T-cell (primary cell): ENCODE results near the gene PDE8B. TPM values are rescaled to one million over a fixed set of nuclear protein-coding genes. Genes with fewer than 3 reads are reported as not detected.

Source experiments
- ATAC-seq, 4 experiments: fragments of 200-7000 bp in 3 of 4; fragments of 150-1000 bp in 1 of 4; cut with Tn5 transposase; replicated peaks in 1 of 4; 1 replicate in 3 of 4; 2 replicates in 1 of 4; pipeline ENCODE4 v1.10.0; 2021; ENCODE audit warnings: moderate library complexity in 3 of 4, mild to moderate bottlenecking in 2 of 4, moderate number of reproducible peaks in 1 of 4
- CTCF ChIA-PET, 2 donors: fragments of 300-600 bp; sonication (Branson Sonifier 250); formaldehyde crosslinking; loops; one replicate each; lab custom pipeline; 2022; ENCODE audit warnings: antibody characterized with exemption in 2 of 2; lab: Charles Lee
- POLR2A ChIA-PET, 2 donors: fragments of 300-600 bp; sonication (Branson Sonifier 250); formaldehyde crosslinking; loops; one replicate each; lab custom pipeline; 2022; ENCODE audit warnings: antibody characterized with exemption in 2 of 2; lab: Charles Lee
- DNase-seq, 35 experiments: peaks; one replicate each; pipeline versions ENCODE4 v3.0.0 to v3.0.0-alpha.2; 2013 to 2023
- H3K27ac ChIP-seq: one replicate; pipeline ENCODE4 v1.5.1; 2013; ENCODE audit warnings: low read length
- H3K27me3 ChIP-seq, 2 experiments: replicated peaks in 1 of 2; 1 replicate in 1 of 2; 2 replicates in 1 of 2; pipeline versions ENCODE4 v1.6.1 to v1.7.0; 2013; ENCODE audit warnings: low read length in 1 of 2, mixed read lengths in 1 of 2; ENCODE audit not compliant: control insufficient read depth in 2 of 2, insufficient read depth in 2 of 2; ENCODE audit errors: extremely low read depth in 1 of 2
- H3K36me3 ChIP-seq, 2 donors: 1 replicate in 1 of 2; 2 replicates in 1 of 2; pipeline versions ENCODE4 v1.6.1 to v1.7.0; 2013; ENCODE audit warnings: low read length in 1 of 2; ENCODE audit not compliant: control insufficient read depth in 2 of 2, insufficient read depth in 1 of 2; ENCODE audit errors: extremely low read depth in 1 of 2
- H3K4me1 ChIP-seq, 2 experiments: 1 replicate in 1 of 2; 2 replicates in 1 of 2; pipeline versions ENCODE4 v1.6.1 to v1.7.0; 2013; ENCODE audit warnings: low read length in 2 of 2, mixed read lengths in 1 of 2; ENCODE audit not compliant: insufficient read depth in 2 of 2, control insufficient read depth in 1 of 2; ENCODE audit errors: extremely low read depth in 1 of 2
- H3K4me3 ChIP-seq, 2 donors: 1 replicate in 1 of 2; 2 replicates in 1 of 2; pipeline versions ENCODE4 v1.5.1 to v1.7.0; 2013; ENCODE audit warnings: mild to moderate bottlenecking in 2 of 2, low read length in 1 of 2, moderate library complexity in 1 of 2; ENCODE audit not compliant: control insufficient read depth in 1 of 2; ENCODE audit errors: extremely low read depth in 1 of 2
- H3K9me3 ChIP-seq: 2 replicates; pipeline ENCODE4 v1.7.0; 2013
- H3K27ac Mint-ChIP-seq, 2 donors: one replicate each; pipeline ENCODE4 v1.8.0; 2020 to 2021; ENCODE audit warnings: mild to moderate bottlenecking in 2 of 2, mixed read lengths in 2 of 2
- H3K27me3 Mint-ChIP-seq, 2 donors: one replicate each; pipeline ENCODE4 v1.8.0; 2021 to 2022; ENCODE audit warnings: mixed read lengths in 2 of 2
- H3K36me3 Mint-ChIP-seq: one replicate; pipeline ENCODE4 v1.8.0; 2021; ENCODE audit warnings: mixed read lengths
- H3K4me1 Mint-ChIP-seq, 3 donors: one replicate each; pipeline ENCODE4 v1.8.0; 2020 to 2022; ENCODE audit warnings: mixed read lengths in 3 of 3, mild to moderate bottlenecking in 1 of 3
- H3K4me3 Mint-ChIP-seq, 3 donors: one replicate each; pipeline ENCODE4 v1.8.0; 2020 to 2022; ENCODE audit warnings: mild to moderate bottlenecking in 3 of 3, mixed read lengths in 3 of 3, moderate library complexity in 3 of 3
- H3K9me3 Mint-ChIP-seq, 3 donors: one replicate each; pipeline ENCODE4 v1.8.0; 2020 to 2022; ENCODE audit warnings: mixed read lengths in 3 of 3
- WGBS: methylation state at CpG from one replicate; pipeline ENCODE4 v1.1.5; 2013; ENCODE audit warnings: missing lambda C conversion rate; ENCODE audit not compliant: insufficient coverage; 5-methylcytosine and 5-hydroxymethylcytosine counted together
- total RNA-seq, 35 experiments: library from RNA in 6 of 35; stranded (reverse) in 6 of 35; fragments of 120-200 nt in 1 of 35; gene quantifications; one replicate each; pipeline versions ENCODE4 v1.2.1 to v1.2.4 and lab custom pipeline; 2013 to 2026

The PDE8B gene
- total RNA-seq, 5 donors from 2014 or later (not counting 1 experiment from before 2014, with no cell fraction given), result 0.15 to 0.66 (median 0.23) TPM; not detected in 2

- Histone ChIP-seq H3K4me1 (no peaks in the 10 kb centered on the region), H3K9me3 (no peaks in the 10 kb centered on the region), H3K27me3 (peaks cover 0 to 6% of the 10 kb centered on the region in 2 experiments), H3K27ac (no peak overlapping the region), H3K36me3 (no peaks in the 10 kb centered on the region), H3K4me3 (no peak overlapping the region)
- no peak overlapping the region for H3K27ac Mint-ChIP-seq
- ATAC-seq (no peak), DNase-seq (no peak)
- no CpG with 5 or more reads among the region's 1 CpG for WGBS
- H3K4me1 Mint-ChIP-seq, result no peaks in the 10 kb centered on the region
- peaks cover 15 to 21% of the 10 kb centered on the region in 2 donors for H3K27me3 Mint-ChIP-seq
- no peak overlapping the region for H3K4me3 Mint-ChIP-seq
- CTCF ChIA-PET, result interaction anchor here in 1 of 2 donors (0.8 kb wide), 1 partner anchor 666 kb away, joined by 3 read pairs; no protein-coding TSS in a partner anchor
- peaks cover 0 to 4% (median 0%) of the 10 kb centered on the region in 3 donors for H3K9me3 Mint-ChIP-seq
- POLR2A ChIA-PET, result interaction anchor here in 1 of 2 donors (0.6 kb wide), 1 partner anchor 72 kb away, joined by 6 read pairs; no protein-coding TSS in a partner anchor
- H3K36me3 Mint-ChIP-seq, result no peaks in the 10 kb centered on the region
These were observed 14.3 kb downstream of the PDE8B start for GRCh38 chr5:77224672-77225355.

- no peak overlapping the region for H3K27ac Mint-ChIP-seq
- no peaks in the 10 kb centered on the region for H3K4me1 Mint-ChIP-seq
- Histone ChIP-seq H3K27ac (no peak overlapping the region), H3K4me1 (no peaks in the 10 kb centered on the region), H3K36me3 (no peaks in the 10 kb centered on the region), H3K4me3 (no peak overlapping the region), H3K9me3 (no peaks in the 10 kb centered on the region), H3K27me3 (peaks cover 0 to 2% of the 10 kb centered on the region in 2 experiments)
- 50% methylated on average over 2 of the region's 8 CpGs for WGBS
- ChIA-PET POLR2A (no interaction called here), CTCF (no interaction called here)
- peaks cover 11 to 21% of the 10 kb centered on the region in 2 donors for H3K27me3 Mint-ChIP-seq
- ATAC-seq, result no peak
- peaks cover 0 to 6% (median 0%) of the 10 kb centered on the region in 3 donors for H3K9me3 Mint-ChIP-seq
- no peaks in the 10 kb centered on the region for H3K36me3 Mint-ChIP-seq
- H3K4me3 Mint-ChIP-seq, result no peak overlapping the region
- no peak for DNase-seq
These were observed 15.1 kb downstream of the PDE8B start for GRCh38 chr5:77225531-77225930.

GRCh38 chr5:77229887-77230286 is 19.4 kb downstream of the PDE8B start:
- H3K36me3 ChIP-seq, result no peaks in the 10 kb centered on the region
- CTCF ChIA-PET, result no interaction called here
- no peak for DNase-seq
- peaks cover 0 to 3% of the 10 kb centered on the region in 2 experiments for H3K27me3 ChIP-seq
- no peak overlapping the region for H3K27ac ChIP-seq
- no peak for ATAC-seq
- Mint-ChIP-seq H3K4me3 (no peak overlapping the region), H3K27ac (no peak overlapping the region), H3K27me3 (peaks cover 14 to 16% of the 10 kb centered on the region in 2 donors), H3K4me1 (peaks cover 0 to 3% (median 3%) of the 10 kb centered on the region in 3 donors), H3K36me3 (no peaks in the 10 kb centered on the region), H3K9me3 (peaks cover 0 to 6% (median 0%) of the 10 kb centered on the region in 3 donors)
- POLR2A ChIA-PET, result no interaction called here
- WGBS, result no CpG with 5 or more reads among the region's 4 CpGs
- no peaks in the 10 kb centered on the region for H3K4me1 ChIP-seq
- H3K9me3 ChIP-seq, result no peaks in the 10 kb centered on the region
- H3K4me3 ChIP-seq, result no peak overlapping the region

GRCh38 chr5:77230727-77231470 is 20.4 kb downstream of the PDE8B start:
- Histone ChIP-seq H3K27me3 (peaks cover 0 to 3% of the 10 kb centered on the region in 2 experiments), H3K27ac (no peak overlapping the region), H3K4me3 (no peak overlapping the region), H3K4me1 (no peaks in the 10 kb centered on the region), H3K9me3 (no peaks in the 10 kb centered on the region), H3K36me3 (no peaks in the 10 kb centered on the region)
- WGBS, result 73% methylated on average over 4 of the region's 4 CpGs
- DNase-seq (peak in 1 of 35 experiments; percentile 29), ATAC-seq (no peak)
- ChIA-PET CTCF (interaction anchor here in 1 of 2 donors (0.6 kb wide), 1 partner anchor 819 kb away, joined by 3 read pairs; no protein-coding TSS in a partner anchor), POLR2A (interaction anchor here in 1 of 2 donors (0.7 kb wide), 1 partner anchor 102 kb away, joined by 4 read pairs; no protein-coding TSS in a partner anchor)
- Mint-ChIP-seq H3K4me3 (no peak overlapping the region), H3K36me3 (no peaks in the 10 kb centered on the region), H3K9me3 (peaks cover 0 to 6% (median 0%) of the 10 kb centered on the region in 3 donors), H3K27me3 (peaks cover 12 to 16% of the 10 kb centered on the region in 2 donors), H3K27ac (no peak overlapping the region), H3K4me1 (peaks cover 0 to 3% (median 3%) of the 10 kb centered on the region in 3 donors)

- POLR2A ChIA-PET, result interaction anchor here (0.6 to 0.7 kb wide), 2 partner anchors 38 to 101 kb away, joined by 3 to 4 read pairs; no protein-coding TSS in a partner anchor
- WGBS, result 47% methylated on average over 8 of the region's 8 CpGs
- Mint-ChIP-seq H3K4me1 (peaks cover 0 to 3% (median 3%) of the 10 kb centered on the region in 3 donors), H3K27me3 (peaks cover 9 to 19% of the 10 kb centered on the region in 2 donors), H3K36me3 (no peaks in the 10 kb centered on the region), H3K27ac (no peak overlapping the region), H3K4me3 (no peak overlapping the region), H3K9me3 (peaks cover 0 to 6% (median 0%) of the 10 kb centered on the region in 3 donors)
- no peaks in the 10 kb centered on the region for H3K36me3 ChIP-seq
- CTCF ChIA-PET, result interaction anchor here in 1 of 2 donors (0.6 to 0.9 kb wide), 2 partner anchors 19 to 818 kb away, joined by 3 read pairs; no protein-coding TSS in a partner anchor
- DNase-seq, result no peak
- peaks cover 0 to 3% of the 10 kb centered on the region in 2 experiments for H3K27me3 ChIP-seq
- no peaks in the 10 kb centered on the region for H3K4me1 ChIP-seq
- ATAC-seq, result no peak
- H3K4me3 ChIP-seq, result no peak overlapping the region
- H3K9me3 ChIP-seq, result no peaks in the 10 kb centered on the region
- H3K27ac ChIP-seq, result no peak overlapping the region
These were observed 21.1 kb downstream of the PDE8B start for GRCh38 chr5:77231471-77232138.
